Tibial nerve (tissue), 4 donors: ENCODE measurements around the gene LILRB3.

Experiments
- CTCF ChIP-seq, 5 experiments: fragments of 200-600 bp in 3 of 5; fragments of 450-650 bp in 2 of 5; sonication (generic) in 3 of 5; IDR thresholded peaks; one replicate each; pipeline ENCODE4 v1.5.1; 2016 to 2019; ENCODE audit warnings: antibody characterized with exemption in 5 of 5, mild to moderate bottlenecking in 3 of 5, moderate library complexity in 2 of 5
- EP300 ChIP-seq, 2 donors: sonication (generic); formaldehyde crosslinking; IDR thresholded peaks; one replicate each; pipeline ENCODE4 v1.6.1; 2017; ENCODE audit warnings: antibody characterized with exemption in 2 of 2, mild to moderate bottlenecking in 1 of 2
- POLR2A ChIP-seq, 2 donors: fragments of 450-650 bp; IDR thresholded peaks; one replicate each; pipeline ENCODE4 v1.6.1; 2017; ENCODE audit warnings: antibody characterized with exemption in 2 of 2, mild to moderate bottlenecking in 2 of 2, moderate library complexity in 2 of 2

GRCh38 chr19:54230031-54230430, 7.2 kb upstream of the LILRB3 start:
- no peak for TF ChIP-seq EP300 (IDR thresholded peaks at IDR 0.05)
- TF ChIP-seq CTCF (IDR thresholded peaks at IDR 0.05) = no peak
- TF ChIP-seq POLR2A (IDR thresholded peaks at IDR 0.05) = no peak
